GM12801 (cell line): ENCODE measurements around the gene TEX261.

ENCODE experiments used
- TF ChIP-seq, protein P1 (sequence below): IDR thresholded peaks from one replicate; pipeline ENCODE4 v1.5.1; 2011; ENCODE audit warnings: control low read depth; ENCODE audit not compliant: insufficient read length; ENCODE audit errors: extremely low read depth

TEX261 gene

DNA sequence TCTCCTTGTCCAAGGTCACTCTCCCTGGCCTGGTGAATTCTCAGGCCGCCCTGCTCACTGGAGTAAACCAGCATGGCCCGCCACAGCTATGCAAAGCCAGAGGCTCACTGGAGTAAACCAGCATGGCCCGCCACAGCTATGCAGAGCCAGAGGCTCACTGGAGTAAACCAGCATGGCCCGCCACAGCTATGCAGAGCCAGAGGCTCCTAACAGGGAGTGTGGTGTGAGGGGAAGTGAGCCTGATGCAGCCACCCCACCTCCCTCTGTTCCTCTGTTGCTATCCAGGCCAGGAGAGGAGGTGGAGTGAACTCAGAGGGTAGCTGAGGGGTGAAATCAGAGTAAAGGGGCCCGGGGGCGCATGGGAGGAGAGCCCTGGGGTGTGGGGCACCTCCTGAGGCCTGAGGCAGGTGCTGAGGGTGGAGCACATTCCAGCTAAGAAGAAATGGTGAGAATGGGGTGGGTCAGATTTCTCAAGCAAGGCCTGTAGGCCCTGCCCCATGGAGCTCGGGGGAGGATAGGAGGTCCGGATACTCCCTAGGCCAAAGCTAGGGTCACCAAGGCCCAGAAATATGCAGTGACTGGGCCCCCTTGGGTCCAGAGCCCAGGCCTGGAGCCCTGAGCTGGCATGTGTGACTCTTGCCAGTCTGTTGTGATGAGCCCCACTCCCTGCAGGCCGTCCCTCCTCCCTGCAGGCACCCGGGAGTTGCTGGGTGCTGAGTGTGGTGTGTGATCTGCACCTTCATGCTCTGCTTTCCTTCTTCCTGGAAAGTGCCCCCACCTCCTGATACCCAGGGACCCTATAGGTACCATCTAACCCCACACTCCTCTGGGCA lies 57.5 kb downstream of the TEX261 start:
- TF ChIP-seq, protein P1, sequence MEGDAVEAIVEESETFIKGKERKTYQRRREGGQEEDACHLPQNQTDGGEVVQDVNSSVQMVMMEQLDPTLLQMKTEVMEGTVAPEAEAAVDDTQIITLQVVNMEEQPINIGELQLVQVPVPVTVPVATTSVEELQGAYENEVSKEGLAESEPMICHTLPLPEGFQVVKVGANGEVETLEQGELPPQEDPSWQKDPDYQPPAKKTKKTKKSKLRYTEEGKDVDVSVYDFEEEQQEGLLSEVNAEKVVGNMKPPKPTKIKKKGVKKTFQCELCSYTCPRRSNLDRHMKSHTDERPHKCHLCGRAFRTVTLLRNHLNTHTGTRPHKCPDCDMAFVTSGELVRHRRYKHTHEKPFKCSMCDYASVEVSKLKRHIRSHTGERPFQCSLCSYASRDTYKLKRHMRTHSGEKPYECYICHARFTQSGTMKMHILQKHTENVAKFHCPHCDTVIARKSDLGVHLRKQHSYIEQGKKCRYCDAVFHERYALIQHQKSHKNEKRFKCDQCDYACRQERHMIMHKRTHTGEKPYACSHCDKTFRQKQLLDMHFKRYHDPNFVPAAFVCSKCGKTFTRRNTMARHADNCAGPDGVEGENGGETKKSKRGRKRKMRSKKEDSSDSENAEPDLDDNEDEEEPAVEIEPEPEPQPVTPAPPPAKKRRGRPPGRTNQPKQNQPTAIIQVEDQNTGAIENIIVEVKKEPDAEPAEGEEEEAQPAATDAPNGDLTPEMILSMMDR = no peak

DNA sequence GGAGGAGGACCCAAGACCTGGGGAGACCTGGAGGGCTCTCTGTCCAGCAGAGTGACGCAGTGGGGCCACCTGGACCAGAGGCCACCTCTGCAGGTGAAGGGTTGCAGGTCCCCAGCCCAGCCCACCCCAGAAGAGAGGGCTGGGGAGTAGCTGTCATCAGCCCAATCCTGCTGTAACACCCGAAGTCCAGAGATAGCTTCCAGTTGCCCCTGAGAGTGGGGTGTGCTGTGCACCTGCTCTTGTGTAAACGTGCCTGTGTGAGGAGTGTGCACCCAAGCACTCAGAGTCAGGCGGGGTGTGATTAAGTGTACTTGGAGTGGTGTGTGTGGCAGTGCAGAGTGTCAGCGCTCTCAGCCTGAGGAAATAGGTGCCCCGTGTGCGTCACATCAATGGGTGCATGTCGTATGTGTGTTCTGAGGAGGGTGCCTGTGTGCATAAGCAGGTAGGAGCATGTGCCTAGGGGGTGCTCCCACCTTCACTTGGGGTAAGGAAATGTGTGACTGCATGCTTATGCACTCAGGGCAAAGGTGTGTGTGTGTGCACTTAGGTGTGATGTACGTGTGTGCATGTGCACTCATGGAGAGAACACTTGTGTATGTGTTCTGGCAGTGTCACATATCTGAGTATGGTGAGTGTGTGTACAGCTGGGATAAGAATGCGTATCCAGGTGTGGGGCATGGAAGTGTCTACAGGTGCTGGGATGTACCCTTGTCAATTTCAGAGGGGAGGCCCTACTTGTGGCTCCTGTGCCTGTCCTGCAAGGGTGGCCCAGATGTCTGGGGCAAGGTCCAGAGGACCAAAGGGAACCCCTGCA lies 58.3 kb downstream of the TEX261 start:
- TF ChIP-seq, protein P1 = no peak
